Activated effector memory CD4-positive, alpha-beta T cell treated with anti-CD3 and anti-CD28 coated beads, Interleukin-2, amount 50 U/mL, for 16 hours (primary cell): ENCODE data around the gene RPL6.
"Not testable (repeated sequence)": the region's sequence is repeated elsewhere in the genome, so short reads cannot be mapped to it uniquely, and the experiment has no call there.

Source experiments
- DNase-seq: peaks from one replicate; pipeline ENCODE4 v3.0.0-alpha.2; 2020

The RPL6 gene

DNA sequence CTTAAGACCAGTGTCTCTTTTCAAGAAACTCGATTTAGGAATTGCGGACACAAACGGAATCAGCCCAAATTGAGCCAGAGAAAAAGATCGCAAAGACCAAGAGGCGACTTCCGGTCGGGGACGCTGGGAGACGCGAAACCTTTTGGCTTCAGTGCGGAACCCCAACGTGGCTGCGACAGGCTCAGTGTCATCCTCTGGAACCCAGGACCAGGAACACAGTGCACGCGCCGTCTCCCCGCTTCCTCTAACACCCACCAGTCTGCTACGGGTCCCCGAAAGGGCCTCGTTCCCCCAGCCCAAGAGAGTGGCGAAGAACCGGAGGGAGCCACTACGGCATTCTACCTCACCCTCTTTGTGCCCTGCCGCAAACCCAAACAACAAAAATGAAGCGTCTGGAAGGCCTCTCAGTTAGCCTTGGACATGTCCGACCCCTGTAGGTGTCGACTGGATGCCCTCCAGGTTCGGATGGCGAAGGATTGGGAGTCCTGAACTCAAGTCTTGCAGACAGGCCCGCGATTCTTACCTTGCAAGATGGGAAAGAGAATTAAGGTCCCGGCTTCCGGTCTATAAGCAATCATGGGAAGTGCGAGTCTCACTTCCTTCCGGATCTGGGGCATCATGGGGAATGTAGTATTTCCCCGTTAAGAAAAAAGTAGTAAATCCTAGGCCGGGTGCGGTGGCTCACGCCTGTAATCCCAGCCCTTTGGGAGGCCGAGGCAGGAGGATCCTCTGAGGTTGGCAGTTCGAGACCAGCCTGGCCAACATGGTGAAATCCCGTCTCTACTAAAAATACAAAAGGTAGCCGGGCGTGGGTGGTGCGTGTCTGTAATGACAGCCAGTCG is at the start of gene RPL6:
TSS of gene RPL6 (minus strand) at position 542 of the 842 bp plus-strand sequence. CDS start 949 bp downstream, outside the sequence.
- DNase-seq: peak; percentile 90

DNA sequence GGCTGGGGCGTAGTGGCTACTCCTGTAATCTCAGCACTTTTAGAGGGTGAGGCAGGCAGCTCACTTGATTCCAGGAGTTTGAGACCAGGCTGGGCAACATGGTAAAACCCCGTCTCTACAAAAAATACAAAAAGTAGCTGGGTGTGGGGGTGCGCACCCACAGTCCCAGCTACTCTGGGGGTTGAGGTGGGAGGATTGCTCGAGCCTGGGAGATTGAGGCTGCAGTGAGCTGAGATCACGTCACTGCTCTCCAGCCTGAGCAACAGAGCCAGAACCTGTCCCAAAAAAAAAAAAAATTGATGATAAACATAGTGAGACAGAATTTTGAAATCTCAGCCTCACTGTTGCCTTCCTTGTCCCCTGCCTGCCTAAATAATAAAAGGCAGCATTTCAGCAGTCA is 49.3 kb upstream of the RPL6 start:
- DNase-seq: no peak

- no peak for DNase-seq
Measured at GRCh38 chr12:112458330-112458729, 48.9 kb upstream of the RPL6 start.

- not testable (repeated sequence) for DNase-seq
Measured at GRCh38 chr12:112457142-112457541, 47.7 kb upstream of the RPL6 start.

DNA sequence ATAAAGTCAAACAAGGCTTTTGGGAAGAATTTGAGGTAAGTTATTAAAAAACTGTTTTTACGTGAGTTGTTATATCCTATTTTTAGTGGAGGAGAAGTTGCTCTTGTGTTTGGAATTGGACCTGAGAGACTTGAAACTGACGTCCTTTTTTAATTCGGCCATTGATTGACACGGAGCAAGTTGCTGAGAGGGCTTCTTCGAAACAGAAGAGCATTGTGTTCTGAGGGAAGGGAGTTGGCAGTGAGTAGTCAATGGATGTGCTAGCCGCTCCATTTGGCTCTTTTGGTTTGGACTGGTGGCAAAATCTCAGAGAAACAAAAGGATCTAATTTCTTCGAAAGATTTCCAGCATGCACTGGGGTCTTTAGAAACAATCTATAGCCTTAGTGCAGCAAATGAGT is 46.6 kb upstream of the RPL6 start:
- DNase-seq: no peak

GRCh38 chr12:112450725-112451124 is 41.3 kb upstream of the RPL6 start:
- DNase-seq: no peak

DNA sequence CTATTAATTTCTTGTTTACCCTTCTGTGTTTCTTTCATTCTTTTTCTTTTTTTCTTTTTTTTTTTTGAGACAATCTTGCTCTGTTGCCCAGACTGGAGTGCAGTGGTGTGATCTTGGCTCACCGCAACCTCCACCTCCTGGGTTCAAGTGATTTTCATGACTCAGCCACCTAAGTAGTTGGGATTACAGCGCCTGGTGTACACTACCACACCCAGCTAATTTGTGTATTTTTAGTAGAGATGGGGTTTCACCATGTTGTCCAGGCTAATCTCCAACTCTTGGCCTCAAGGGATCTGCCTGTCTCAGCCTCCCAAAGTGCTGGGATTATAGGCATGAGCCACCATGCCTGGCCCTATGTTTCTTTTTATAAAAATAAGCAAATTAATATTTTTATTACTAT is 38.8 kb upstream of the RPL6 start:
- DNase-seq: not testable (repeated sequence)

GRCh38 chr12:112447106-112447505 is 37.7 kb upstream of the RPL6 start:
- no peak for DNase-seq

GRCh38 chr12:112446008-112446725 is 36.8 kb upstream of the RPL6 start:
- DNase-seq: no peak

DNA sequence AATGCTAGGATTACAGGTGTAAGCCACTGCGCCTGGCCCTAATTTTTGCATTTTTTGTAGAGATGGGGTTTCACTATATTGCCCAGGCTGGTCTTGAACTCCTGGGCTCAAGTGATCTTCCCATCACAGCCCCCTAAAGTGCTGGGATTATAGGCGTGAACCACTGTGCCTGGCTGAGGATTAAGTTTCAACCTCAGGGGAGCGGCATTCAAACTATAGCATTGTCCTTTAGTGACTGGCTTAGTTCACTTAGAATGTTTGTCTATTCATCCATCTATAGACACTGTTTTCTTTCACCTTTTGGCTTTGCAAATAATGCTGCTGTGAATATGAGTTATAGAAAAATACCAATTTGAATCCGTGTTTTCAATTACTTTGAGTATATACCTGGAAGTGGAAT is 34.5 kb upstream of the RPL6 start:
- DNase-seq: no peak

DNA sequence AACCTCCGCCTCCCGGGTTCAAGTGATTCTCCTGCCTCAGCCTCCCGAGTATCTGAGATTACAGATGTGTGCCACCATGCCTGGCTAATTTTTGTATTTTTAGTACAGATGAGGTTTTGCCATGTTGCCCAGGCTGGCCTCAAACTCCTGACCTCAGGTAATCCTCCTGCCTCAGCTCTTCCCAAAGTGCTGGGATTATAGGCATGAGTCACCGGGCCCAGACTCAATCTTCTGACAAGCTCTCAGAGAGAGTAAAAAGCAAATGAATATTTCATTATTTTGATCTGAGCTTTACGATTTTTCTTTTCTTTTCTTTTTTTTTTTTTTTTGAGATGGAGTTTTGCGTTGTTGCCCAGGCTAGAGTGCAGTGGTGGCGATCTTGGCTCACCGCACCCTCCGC is 31.2 kb upstream of the RPL6 start:
- not testable (repeated sequence) for DNase-seq

DNA sequence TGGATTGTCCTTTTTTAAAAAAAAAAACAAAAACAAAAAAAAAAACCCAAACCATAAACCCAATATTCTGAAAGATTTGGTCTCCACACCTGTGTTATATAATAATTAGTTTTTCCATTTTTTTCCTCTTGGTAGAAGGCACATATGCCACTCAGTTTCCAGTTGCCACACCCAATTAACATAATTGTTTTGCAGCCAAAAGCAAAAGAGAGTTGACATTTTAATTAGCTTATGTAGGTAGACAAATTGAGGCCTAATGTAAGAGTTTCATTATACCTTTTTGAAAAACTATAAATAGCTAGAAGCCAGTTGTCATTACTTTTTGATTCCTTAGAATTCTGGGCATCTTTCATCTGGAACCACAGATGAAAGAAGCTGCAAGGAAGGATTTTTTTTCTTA is 30.4 kb upstream of the RPL6 start:
- no peak for DNase-seq

GRCh38 chr12:112438645-112439044 is 29.2 kb upstream of the RPL6 start:
- not testable (repeated sequence) for DNase-seq

DNA sequence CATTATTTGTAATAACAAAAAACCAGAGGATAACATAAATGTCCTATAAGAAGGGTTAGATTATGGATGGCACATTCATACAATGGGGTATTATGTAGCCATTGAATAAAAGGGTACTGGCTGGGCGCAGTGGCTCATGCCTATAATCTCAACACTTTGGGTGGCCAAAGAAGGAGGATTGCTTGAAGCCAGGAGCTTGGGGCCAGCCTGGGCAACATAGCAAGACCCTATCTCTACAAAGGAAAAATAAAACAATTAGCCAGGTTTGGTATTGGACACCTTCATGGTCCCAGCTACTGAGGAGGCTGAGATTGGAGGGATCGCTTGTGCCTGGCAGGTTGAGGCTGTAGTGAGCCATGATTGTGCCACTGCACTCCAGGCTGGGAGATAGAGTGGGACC is 24.1 kb upstream of the RPL6 start:
- no peak for DNase-seq

- no peak for DNase-seq
Measured at GRCh38 chr12:112431965-112432364, 22.6 kb upstream of the RPL6 start.

DNA sequence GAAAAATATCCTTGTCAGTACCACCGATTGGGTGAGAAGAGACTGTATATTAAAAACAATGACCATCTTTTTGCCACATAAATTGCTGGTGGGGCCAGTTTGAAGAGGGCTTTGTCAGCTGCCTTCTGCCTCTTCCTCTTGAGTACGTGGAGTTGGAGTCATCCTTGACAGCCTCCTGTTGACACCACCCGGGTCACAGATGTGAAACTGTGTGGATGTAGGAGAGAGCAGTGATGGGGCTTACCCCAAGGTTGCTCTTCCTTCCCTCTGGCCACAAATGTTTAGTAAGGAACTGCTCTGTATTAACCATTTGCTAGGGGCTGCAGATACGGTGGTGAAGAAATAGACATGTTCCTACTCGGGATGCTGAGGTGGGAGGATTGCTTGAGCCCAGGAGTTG is 21.5 kb upstream of the RPL6 start:
- no peak for DNase-seq

- DNase-seq: no peak
Measured at GRCh38 chr12:112427760-112428159, 18.4 kb upstream of the RPL6 start.

- DNase-seq: no peak
Measured at GRCh38 chr12:112425582-112426382, 16.4 kb upstream of the RPL6 start.

GRCh38 chr12:112424126-112424525 is 14.7 kb upstream of the RPL6 start:
- DNase-seq: no peak

GRCh38 chr12:112422531-112422930 is 13.1 kb upstream of the RPL6 start:
- no peak for DNase-seq

DNA sequence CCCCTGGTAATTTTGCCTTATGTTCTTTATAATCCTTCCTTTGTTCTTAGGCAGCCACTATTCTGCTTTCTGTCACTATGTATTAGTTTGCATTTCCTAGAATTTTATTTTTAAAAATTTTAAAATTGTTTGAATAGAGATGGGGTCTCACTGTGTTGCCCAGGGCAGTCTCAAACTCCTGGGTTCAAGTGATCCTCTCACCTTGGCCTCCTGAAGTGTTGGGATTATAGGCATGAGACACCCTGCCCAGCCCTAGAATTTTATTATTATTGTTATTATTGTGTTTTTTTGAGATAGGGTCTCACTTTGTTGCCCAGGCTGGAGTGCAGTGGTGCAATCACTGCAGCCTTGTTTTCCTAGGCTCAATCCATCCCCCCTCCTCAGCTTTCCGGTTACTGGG is 12.0 kb upstream of the RPL6 start:
- DNase-seq: no peak

DNA sequence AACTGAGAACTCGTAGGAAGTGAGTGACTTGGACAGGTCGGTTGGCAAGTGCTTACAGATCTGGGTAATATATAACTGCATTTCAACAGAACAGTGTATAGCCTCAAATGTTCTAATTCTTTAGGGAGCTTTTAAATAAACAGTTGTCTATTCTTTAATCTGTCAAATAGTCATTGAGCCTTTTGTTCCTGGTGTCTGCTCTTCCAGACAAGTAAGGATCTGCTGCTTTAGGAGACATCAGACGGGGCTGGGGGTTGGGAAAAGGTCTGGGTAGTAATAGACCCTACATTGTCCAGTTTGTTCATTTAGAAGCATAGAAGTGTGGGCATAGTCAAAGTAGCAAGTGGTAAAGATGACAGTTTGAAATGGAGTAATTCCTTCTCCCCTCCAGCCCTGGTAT is 11.3 kb upstream of the RPL6 start:
- DNase-seq: no peak
